Calu3 (cell line): Measurements from ENCODE around the gene CALML6. TPM values are rescaled to one million over a fixed set of nuclear protein-coding genes. Genes with fewer than 3 reads are reported as not detected.

Experiments used
- BruUV-seq: library from RNA; stranded (reverse); fragments of 400-500 nt; replicated peaks from 2 replicates; lab custom pipeline; 2021; lab: Mats Ljungman, UMichigan
- CTCF ChIA-PET: fragments of 300-600 bp; sonication (Branson Sonifier 250); formaldehyde crosslinking; loops from one replicate; lab custom pipeline; 2022; ENCODE audit warnings: antibody characterized with exemption; lab: Charles Lee
- DNase-seq: peaks from one replicate; pipeline ENCODE4 v3.0.0; 2022
- H3K27ac Mint-ChIP-seq: one replicate; pipeline ENCODE4 v1.8.0; 2022; ENCODE audit warnings: mixed read lengths; ENCODE audit not compliant: unreplicated experiment
- H3K27me3 Mint-ChIP-seq: one replicate; pipeline ENCODE4 v1.8.0; 2022; ENCODE audit warnings: mixed read lengths; ENCODE audit not compliant: unreplicated experiment
- H3K36me3 Mint-ChIP-seq: one replicate; pipeline ENCODE4 v1.8.0; 2022; ENCODE audit warnings: mild to moderate bottlenecking, moderate library complexity, mixed read lengths; ENCODE audit not compliant: insufficient read depth, unreplicated experiment
- H3K4me1 Mint-ChIP-seq: one replicate; pipeline ENCODE4 v1.8.0; 2022; ENCODE audit warnings: mild to moderate bottlenecking, low read depth, mixed read lengths; ENCODE audit not compliant: unreplicated experiment
- H3K4me3 Mint-ChIP-seq: one replicate; pipeline ENCODE4 v1.8.0; 2022; ENCODE audit warnings: mild to moderate bottlenecking, low read depth, moderate library complexity, mixed read lengths; ENCODE audit not compliant: unreplicated experiment
- H3K9me3 Mint-ChIP-seq: one replicate; pipeline ENCODE4 v1.8.0; 2022; ENCODE audit warnings: low read depth, mixed read lengths; ENCODE audit not compliant: unreplicated experiment
- intact Hi-C: fragments of 100-400 bp; cut with micrococcal nuclease; formaldehyde crosslinking; loops from one replicate; pipeline ENCODE4 v1.10.0; 2022; ENCODE audit not compliant: unreplicated experiment
- total RNA-seq: library from RNA; stranded (reverse); gene quantifications from 2 replicates; pipeline ENCODE4 v1.2.3, GENCODE V29; 2022
- TF ChIP-seq, protein P1 (sequence below): fragments of 200-600 bp; IDR thresholded peaks from one replicate; pipeline ENCODE4 v1.8.0; 2022; ENCODE audit warnings: antibody characterized with exemption; ENCODE audit not compliant: unreplicated experiment

The CALML6 gene
- total RNA-seq, 1 experiment from 2014 or later, result 0.59 TPM

DNA sequence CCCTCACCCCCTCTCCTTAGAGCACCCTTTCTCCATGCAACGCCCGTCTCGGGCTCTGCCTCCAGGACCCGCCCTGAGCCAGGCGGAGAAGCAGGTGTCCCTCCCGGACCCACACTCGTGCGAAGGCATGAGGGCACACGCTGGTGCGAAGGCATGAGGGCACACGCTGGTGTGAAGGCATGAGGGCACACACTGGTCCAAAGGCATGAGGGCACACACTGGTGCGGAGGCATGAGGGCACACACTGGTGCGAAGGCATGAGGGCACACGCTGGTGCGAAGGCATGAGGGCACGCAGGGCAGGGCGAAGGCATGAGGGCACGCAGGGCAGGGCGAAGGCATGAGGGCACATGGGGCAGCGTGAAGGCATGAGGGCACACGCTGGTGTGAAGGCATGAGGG, 9.8 kb downstream of the CALML6 start:
- intact Hi-C loops, result no loop called here
- CTCF ChIA-PET, result no interaction called here
- Mint-ChIP-seq H3K4me3 (no peak overlapping the region), H3K27me3 (peaks cover 35% of the 10 kb centered on the region), H3K36me3 (no peaks in the 10 kb centered on the region), H3K27ac (no peak overlapping the region), H3K9me3 (no peaks in the 10 kb centered on the region), H3K4me1 (no peaks in the 10 kb centered on the region)
- DNase-seq, result no peak
- no TSS peak for BruUV-seq
- TF ChIP-seq, protein P1, sequence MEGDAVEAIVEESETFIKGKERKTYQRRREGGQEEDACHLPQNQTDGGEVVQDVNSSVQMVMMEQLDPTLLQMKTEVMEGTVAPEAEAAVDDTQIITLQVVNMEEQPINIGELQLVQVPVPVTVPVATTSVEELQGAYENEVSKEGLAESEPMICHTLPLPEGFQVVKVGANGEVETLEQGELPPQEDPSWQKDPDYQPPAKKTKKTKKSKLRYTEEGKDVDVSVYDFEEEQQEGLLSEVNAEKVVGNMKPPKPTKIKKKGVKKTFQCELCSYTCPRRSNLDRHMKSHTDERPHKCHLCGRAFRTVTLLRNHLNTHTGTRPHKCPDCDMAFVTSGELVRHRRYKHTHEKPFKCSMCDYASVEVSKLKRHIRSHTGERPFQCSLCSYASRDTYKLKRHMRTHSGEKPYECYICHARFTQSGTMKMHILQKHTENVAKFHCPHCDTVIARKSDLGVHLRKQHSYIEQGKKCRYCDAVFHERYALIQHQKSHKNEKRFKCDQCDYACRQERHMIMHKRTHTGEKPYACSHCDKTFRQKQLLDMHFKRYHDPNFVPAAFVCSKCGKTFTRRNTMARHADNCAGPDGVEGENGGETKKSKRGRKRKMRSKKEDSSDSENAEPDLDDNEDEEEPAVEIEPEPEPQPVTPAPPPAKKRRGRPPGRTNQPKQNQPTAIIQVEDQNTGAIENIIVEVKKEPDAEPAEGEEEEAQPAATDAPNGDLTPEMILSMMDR, result no peak

DNA sequence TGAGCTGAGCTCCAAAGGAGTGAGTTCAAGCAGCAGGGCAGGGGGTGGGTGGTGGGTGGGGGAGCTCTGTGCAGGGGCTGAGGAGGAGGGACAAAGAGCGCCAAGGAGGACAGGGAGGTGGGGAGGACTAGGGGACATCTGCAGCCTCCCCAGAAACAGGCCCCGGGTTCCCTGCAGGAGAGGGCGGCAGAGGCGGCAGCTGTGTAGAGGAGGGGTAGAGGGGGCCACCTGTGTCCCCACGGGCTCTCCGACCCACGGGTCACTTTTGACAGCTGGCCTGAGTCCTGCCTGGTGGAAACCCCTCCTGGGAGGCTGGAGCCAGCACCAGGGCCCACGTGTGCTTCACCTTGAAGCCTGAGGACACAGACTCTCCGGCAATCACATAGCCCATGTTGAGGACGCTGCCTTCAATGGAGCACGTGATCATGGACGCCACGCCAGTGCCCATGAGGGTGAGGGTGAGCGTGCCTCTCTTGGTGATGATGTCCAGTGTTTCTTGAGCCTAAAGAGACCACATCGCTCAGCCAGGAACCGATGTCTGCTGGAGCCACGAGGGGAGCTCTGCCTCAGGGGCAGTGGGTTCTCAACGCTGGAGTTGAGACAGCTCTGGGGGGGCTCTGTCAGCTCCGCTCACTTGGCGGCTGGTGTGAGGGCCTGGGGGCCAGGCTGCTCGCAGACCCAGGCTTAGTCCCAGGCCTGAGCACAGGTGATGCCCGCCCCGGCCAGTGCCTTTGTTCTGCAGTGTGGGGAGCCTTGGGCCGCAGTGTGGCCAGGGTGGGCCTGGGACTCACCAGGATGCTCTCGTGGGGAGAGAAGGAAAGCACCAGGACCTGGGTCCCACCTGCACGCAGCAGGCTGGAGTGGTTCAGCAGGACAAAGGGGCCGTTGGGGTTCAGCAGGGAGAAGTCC, 10.6 kb downstream of the CALML6 start:
- Mint-ChIP-seq H3K36me3 (no peaks in the 10 kb centered on the region), H3K27me3 (peaks cover 35% of the 10 kb centered on the region), H3K4me3 (no peak overlapping the region), H3K4me1 (no peaks in the 10 kb centered on the region), H3K27ac (no peak overlapping the region), H3K9me3 (no peaks in the 10 kb centered on the region)
- intact Hi-C loops, result no loop called here
- CTCF ChIA-PET, result no interaction called here
- no TSS peak for BruUV-seq
- no peak for DNase-seq
- TF ChIP-seq, protein P1, result no peak

DNA sequence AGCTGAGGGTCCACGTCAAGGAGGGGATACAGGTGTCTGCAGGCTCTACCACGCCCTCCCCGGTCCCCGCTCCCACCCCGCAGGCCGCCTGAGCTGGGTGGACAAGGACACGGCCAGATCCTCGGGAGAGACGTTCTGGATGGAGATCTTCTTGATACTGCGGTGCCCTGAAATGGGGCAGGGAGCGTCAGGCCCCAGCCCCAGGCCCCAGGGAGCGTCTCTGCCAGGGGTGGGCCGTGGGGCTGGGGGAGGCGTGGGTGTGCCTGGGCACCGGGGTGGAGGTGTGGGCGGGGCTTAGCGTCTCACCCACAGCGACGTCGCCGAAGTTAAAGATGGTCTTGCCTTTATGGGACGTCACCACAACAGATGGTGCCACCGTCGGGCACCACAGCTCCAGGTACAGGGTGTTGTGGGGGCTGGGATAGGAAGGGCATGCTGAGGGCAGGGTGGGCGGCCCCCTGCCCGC, 11.3 kb downstream of the CALML6 start:
- H3K27ac Mint-ChIP-seq, result no peak overlapping the region
- H3K9me3 Mint-ChIP-seq, result no peaks in the 10 kb centered on the region
- H3K4me1 Mint-ChIP-seq, result no peaks in the 10 kb centered on the region
- TF ChIP-seq, protein P1, result no peak
- no peaks in the 10 kb centered on the region for H3K36me3 Mint-ChIP-seq
- BruUV-seq, result no TSS peak
- CTCF ChIA-PET, result no interaction called here
- intact Hi-C loops, result no loop called here
- no peak overlapping the region for H3K4me3 Mint-ChIP-seq
- no peak for DNase-seq
- peaks cover 35% of the 10 kb centered on the region for H3K27me3 Mint-ChIP-seq

DNA sequence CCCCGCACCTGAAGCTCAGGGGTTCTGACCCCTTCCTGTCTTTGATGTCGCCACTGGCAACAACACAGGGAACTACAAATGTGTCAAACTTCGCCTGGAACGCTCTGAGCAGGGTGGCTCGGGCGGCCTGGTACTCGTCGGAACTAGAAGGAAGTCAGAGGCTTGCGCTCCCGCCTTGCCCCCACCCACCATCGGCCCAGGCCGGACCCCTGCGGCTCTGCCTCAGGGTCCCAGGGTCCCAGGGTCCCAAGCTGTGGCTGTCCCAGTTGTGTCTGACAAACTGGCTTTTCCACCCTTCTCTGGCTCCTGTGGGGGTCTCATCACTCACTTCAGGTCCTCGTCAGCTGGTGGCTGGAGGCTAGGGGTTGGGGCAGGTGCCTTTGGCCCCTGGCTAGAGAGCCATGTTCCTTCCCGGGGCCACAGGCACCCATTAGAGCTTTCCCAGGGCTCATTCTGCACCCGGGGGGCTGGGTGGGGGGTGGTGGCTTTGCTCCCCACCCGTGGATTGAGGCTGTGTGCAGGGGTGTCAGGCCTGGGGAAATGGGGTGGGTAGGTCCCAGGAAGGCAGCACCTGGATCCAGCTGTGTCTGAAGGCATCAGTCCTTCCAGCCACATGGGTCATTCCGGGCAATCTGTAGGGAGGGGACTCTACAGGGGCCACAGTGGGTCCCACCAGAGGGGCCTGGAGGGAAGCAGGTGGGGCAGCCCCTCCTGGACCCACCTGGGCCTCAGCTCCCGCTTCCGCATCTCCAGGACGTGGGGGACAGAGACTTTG, 12.0 kb downstream of the CALML6 start:
- intact Hi-C loops, result no loop called here
- H3K4me3 Mint-ChIP-seq, result no peak overlapping the region
- BruUV-seq, result no TSS peak
- CTCF ChIA-PET, result no interaction called here
- no peaks in the 10 kb centered on the region for H3K36me3 Mint-ChIP-seq
- H3K27me3 Mint-ChIP-seq, result peaks cover 35% of the 10 kb centered on the region
- TF ChIP-seq, protein P1, result no peak
- H3K27ac Mint-ChIP-seq, result no peak overlapping the region
- no peaks in the 10 kb centered on the region for H3K4me1 Mint-ChIP-seq
- H3K9me3 Mint-ChIP-seq, result no peaks in the 10 kb centered on the region
- DNase-seq, result no peak
